HG03354 (cell line): Measurements from ENCODE around the gene FUZ.

Experiments
- ATAC-seq: cut with Tn5 transposase; IDR thresholded peaks from one replicate; pipeline ENCODE4 v1.9.1; 2021; ENCODE audit warnings: mild to moderate bottlenecking; ENCODE audit not compliant: unreplicated experiment, poor library complexity, severe bottlenecking

The FUZ gene

DNA sequence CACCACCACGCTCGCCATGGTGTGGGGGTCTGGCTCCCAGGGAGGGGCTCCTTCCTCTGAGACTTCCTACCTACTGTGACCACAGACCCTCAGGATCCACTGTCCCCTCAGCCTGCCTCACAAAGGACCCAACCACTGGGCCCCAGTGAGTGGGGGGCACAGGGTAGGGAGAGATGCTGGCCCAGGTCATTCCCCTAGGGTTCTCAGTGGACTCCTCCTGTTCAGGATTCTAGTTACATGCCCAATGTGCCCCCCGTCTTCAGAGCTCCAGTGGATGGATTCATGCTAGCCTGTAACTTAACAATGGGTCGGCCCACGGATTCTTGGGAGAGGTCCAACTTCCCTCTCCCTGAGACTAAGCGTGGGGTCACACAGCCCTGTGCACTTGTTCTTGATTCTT lies 49.9 kb downstream of the FUZ start, which contains the start of gene TSKS:
Gene TSKS (minus strand): TSS at position 77 of the 400 bp plus-strand sequence. CDS start 59 bp downstream, at position 18.
- no peak for ATAC-seq

DNA sequence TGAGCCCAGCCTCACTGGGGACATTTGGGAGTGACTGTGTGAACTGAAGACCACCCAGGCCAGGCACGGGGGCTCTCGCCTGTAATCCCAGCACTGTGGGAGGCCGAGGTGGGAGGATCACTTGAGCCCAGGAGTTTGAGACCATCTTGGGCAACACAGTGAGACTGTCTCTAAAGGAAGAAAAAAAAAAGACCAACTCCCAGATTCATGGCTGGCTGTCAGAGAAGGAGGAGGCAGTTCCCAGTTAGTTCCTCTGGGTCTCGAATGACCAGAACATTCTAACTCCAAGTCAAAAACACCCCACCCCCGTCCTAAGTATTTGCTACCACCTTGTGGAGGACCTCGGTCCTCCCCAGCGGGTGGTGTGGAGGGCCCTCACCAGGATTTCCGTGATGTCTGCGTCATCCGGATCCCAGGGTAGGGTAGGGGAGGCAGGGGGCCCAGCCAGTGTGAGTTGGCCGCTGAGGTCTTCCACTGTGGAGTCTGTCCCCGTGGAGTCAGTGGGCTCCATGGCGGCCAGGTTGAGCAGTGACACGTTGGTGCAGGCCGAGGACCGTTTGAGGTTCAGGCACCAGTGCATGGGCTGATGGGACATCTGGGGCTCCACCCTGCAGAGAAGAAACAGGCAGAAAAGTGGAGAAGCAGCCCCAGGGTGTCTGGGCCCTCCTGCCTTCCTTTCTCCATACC lies 51.3 kb downstream of the FUZ start:
- ATAC-seq = no peak

DNA sequence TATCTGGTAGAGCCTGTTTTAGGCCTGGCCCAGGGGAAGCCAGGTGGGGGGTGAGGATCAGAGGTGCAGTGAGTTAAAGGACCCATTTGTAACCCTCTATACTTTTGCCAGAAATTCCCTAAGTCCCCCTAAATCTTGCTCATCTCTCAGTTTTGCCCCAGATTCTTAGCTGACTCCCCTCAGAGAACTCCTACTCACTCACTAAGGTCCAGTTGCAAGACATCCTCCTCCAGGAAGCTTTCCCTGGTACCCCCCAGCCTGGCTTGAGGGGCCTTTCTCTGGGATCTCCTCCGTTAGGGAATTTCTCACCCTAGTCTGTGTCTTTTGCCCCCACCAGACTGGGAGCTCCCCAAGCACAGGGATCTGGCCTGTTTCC lies 51.9 kb downstream of the FUZ start:
- ATAC-seq = no peak

DNA sequence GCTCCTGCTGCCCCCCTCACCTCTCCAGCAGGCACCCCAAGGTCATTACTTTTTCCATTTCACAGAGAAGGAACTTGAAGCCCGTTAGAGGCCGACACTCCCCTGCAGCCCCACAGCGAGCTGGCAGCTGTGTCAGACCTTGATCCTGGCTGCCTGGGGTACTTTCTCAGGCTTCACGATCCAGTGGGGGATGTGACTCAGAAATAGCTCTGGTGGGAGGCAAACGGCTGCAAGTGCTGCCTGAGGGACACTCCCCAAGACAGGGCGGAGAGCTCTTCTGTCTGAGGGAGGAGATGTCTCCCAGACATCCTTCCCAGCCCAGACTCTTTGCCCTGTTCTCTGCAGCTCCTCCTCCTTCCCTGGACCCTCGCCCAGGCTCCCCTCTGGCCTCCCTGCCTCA lies 54.8 kb downstream of the FUZ start:
- no peak for ATAC-seq
